GM18517 (cell line): ENCODE measurements around the gene PTPRM.

Experiments used
- ATAC-seq: cut with Tn5 transposase; IDR thresholded peaks from one replicate; pipeline ENCODE4 v1.9.1; 2021; ENCODE audit warnings: mild to moderate bottlenecking, moderate library complexity; ENCODE audit not compliant: unreplicated experiment

The PTPRM gene

GRCh38 chr18:7886436-7886835 lies 319.3 kb downstream of the PTPRM start:
- ATAC-seq, result no peak

- no peak for ATAC-seq
Observed at GRCh38 chr18:7889515-7889914, 322.4 kb downstream of the PTPRM start.

GRCh38 chr18:7890075-7890474 lies 323.0 kb downstream of the PTPRM start:
- no peak for ATAC-seq

- no peak for ATAC-seq
Observed at GRCh38 chr18:7892556-7892955, 325.4 kb downstream of the PTPRM start.

- no peak for ATAC-seq
Observed at GRCh38 chr18:7894592-7894991, 327.5 kb downstream of the PTPRM start.

GRCh38 chr18:7895346-7895745 lies 328.2 kb downstream of the PTPRM start:
- no peak for ATAC-seq

- ATAC-seq, result no peak
Observed at GRCh38 chr18:7896161-7896560, 329.0 kb downstream of the PTPRM start.

DNA sequence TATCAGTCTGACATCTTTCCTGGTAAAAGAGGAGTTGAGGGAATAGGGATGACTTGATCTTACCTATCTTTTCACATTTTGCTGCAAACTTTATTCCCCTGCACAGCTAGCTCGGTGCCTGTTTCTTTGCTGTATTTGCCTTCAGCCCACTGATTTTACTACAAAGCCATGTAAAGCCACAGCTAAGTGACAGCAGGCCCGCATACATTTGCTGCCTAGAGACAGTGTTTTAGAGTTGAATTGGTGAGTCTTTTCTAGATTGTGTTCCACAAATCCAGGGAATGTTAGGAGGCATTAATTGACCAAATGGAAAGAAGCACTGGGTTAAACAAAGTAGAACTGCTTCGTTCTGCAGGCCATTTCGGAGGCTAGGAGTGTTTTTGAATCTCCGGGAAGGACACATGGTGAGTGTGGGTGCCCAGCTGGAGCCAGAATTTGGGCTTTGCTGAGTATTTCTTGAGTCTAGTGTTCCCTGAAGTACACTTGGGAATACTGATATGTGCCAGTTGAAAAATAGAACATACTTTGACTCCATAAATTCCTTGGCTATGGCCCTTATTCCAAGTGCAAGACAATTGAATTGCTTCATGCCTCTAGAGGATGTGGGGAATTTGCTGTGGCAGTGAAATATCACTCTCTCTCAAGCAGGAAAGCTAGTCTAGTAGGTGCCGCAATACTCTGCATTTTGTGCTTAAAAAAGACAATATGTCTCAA lies 329.8 kb downstream of the PTPRM start:
- ATAC-seq, result no peak

DNA sequence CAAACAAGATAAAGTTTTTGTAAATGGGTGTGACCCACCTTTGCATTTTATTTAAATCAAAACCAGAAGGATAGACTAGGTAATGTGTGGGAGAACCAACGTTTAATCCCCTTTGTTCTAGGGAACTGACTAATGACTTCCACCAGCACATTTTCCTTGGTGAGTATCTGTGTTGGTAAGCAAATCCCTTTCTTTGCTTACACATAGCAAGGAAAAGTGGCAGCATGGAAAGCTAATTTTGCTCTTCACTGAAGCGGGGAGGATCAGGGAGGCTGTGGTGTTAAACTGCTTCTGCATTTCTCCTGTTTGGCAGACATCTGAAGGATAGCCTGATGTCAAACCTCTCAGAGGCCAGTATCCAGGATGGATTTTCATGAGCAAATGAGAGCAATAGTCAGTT lies 331.1 kb downstream of the PTPRM start:
- ATAC-seq, result no peak

DNA sequence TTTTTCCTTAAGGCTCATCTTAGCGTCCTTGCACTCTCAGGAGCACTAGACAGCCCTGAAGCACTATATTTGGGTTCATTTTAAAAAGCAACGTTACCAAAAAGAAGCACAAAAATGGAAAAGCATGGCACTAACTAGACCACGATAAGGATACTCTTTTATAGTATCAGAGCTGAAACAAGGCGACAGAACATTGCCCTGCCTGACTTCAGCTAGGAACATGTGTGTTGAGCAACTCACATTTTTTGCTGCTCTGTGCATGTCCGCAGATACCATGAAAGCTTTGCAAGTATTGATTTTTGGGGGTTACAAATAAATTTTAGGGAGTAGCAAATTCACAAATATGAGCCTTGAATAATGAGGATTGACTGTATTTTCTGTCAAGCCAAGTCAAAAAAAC lies 332.0 kb downstream of the PTPRM start:
- ATAC-seq, result no peak

DNA sequence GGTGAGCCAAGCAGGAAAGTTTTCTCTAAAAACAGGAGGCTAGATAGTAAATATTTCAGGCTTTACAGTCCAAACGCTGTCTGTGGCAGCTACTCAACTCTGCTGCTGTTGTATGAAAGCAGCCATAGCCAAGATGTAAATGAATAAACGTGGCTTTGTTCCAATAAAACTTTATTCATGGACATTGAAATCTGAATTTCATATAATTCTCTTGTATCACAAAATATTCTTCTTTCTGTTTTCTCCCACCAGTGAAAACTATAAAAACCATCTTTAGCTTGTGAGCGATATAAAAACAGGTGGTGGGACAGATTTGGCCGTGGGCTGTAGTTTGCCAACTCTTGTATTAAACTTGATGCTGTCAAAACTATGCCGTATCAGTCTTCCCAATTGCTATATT lies 333.0 kb downstream of the PTPRM start:
- no peak for ATAC-seq

- no peak for ATAC-seq
Observed at GRCh38 chr18:7901657-7902056, 334.5 kb downstream of the PTPRM start.

DNA sequence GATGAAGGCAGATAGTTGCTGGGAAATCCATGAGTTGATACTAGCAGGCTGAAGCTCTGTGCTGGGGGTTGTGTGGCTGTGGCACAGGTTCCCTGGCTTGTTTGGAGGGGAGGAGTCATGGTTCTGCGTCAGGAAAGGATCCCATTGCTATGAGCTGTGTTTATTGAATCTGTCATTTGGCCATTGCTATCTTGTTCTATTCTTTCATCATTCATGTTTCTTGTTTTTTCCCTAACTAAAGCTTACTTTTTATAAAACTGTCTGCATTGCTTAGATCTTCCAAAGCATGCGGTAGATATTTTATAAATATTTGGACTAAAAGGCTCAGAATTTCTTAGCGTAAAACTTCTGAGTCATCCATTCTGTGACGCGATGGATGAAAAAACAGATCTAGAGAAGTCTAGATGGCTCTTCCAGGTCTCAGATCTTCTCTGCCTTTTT lies 335.3 kb downstream of the PTPRM start:
- ATAC-seq, result no peak

DNA sequence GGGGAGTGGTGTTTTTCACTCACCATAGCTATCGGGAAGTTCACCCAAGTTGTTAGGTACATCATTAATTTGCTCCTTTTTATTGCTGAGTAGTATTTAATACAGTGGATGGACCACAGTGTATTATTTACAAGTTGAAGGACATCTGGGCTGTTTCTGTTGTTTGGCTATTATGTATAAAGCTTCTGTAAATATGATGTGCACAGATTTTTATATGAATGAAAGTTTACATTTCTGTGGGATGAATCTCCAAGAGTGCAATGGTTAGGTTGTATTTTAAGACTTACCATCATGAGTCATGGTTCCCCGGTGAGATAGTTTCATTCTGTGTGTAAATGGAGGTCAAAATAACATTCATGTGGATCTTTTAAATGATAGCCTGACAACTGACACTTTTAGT lies 337.4 kb downstream of the PTPRM start:
- no peak for ATAC-seq

- ATAC-seq, result no peak
Observed at GRCh38 chr18:7908681-7909299, 341.7 kb downstream of the PTPRM start.

GRCh38 chr18:7914834-7915670 lies 347.9 kb downstream of the PTPRM start:
- no peak for ATAC-seq

- ATAC-seq, result no peak
Observed at GRCh38 chr18:7918701-7919100, 351.6 kb downstream of the PTPRM start.

- no peak for ATAC-seq
Observed at GRCh38 chr18:7919565-7919964, 352.4 kb downstream of the PTPRM start.

GRCh38 chr18:7921938-7922587 lies 354.9 kb downstream of the PTPRM start:
- no peak for ATAC-seq

- ATAC-seq, result no peak
Observed at GRCh38 chr18:7923105-7923504, 356.0 kb downstream of the PTPRM start.

DNA sequence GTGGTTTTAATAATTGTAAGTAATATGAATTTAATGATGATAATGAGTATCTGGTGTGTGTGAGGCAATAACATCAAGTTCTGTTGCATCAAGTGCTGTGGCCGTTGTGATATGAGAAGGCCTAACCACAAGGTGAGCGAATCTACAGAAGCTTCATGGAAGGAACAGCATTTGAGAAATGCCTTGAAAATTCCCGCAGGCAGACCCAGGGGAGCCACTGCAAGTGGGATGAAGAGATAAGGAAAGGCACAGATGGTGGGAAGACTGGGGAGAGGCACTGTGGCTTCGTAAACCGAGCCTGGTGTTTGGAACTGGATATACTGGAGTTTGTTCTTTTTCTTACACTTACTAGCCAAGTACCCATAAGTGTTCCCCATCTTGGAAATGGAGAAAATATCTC lies 357.5 kb downstream of the PTPRM start:
- ATAC-seq, result no peak
